ENCODE data around the gene SHROOM1.

- TF ChIP-seq CTCF (IDR thresholded peaks at IDR 0.05 in 2 of 3, conservative IDR thresholded peaks at IDR 0.05 in 1 of 3; ENCODE audit: insufficient read depth in 2 of 3, low read depth in 1 of 3, low read length in 3 of 3) (no peak), CBX3 (IDR thresholded peaks at IDR 0.05; ENCODE audit: borderline replicate concordance in 1 of 2, low read length in 2 of 2) (no peak), EZH2 (IDR thresholded peaks at IDR 0.05; ENCODE audit: borderline replicate concordance, low read depth, low read length) (no peak), ZNF146 (CRISPR knock-in tag; IDR thresholded peaks at IDR 0.05; ENCODE audit: unreplicated experiment) (no peak), FOXA1 (IDR thresholded peaks at IDR 0.05; ENCODE audit: borderline replicate concordance) (no peak), ZBTB11 (CRISPR knock-in tag; IDR thresholded peaks at IDR 0.05) (no peak), E2F4 (CRISPR knock-in tag; IDR thresholded peaks at IDR 0.05; ENCODE audit: low read depth) (no peak), ZKSCAN1 (IDR thresholded peaks at IDR 0.05; ENCODE audit: low read depth, low read length) (no peak), CBX5 (IDR thresholded peaks at IDR 0.05; ENCODE audit: borderline replicate concordance, low read depth) (no peak), SMC3 (conservative IDR thresholded peaks at IDR 0.05; ENCODE audit: insufficient read depth, low read depth, low read length) (no peak), ZFP1 (CRISPR knock-in tag; IDR thresholded peaks at IDR 0.05) (no peak)
Measured at GRCh38 chr5:132825033-132825833, 5.2 kb downstream of the SHROOM1 start.

Measured in K562 (cell line).